ENCODE measurements around the gene NKPD1.

DNA sequence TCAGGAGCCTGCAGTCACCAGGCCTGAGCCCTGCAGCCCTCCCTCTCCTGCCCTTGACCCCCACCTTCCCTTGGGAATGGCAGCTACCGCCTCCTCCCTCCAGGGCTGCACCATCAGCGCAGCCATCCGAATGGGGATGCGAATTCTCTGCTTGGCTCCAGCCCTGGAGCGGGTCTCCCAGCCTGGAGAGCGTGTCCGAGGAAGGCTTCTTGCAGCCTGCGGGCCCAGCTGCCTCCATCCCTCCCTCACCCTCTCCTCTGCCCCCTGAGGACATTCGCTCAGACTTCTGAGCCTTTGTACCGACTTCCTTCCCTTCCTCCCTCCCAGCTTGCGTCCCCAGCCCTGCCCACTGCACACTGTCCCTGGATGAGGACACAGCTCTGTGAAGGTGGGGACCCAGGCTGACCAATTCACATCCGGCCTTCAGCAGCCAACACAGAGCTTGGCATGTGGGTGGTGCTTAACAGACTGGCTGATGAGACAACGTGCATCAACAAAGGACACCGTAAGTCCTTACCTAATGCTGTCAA, 6.0 kb upstream of the NKPD1 start:
- TF ChIP-seq, protein P1, sequence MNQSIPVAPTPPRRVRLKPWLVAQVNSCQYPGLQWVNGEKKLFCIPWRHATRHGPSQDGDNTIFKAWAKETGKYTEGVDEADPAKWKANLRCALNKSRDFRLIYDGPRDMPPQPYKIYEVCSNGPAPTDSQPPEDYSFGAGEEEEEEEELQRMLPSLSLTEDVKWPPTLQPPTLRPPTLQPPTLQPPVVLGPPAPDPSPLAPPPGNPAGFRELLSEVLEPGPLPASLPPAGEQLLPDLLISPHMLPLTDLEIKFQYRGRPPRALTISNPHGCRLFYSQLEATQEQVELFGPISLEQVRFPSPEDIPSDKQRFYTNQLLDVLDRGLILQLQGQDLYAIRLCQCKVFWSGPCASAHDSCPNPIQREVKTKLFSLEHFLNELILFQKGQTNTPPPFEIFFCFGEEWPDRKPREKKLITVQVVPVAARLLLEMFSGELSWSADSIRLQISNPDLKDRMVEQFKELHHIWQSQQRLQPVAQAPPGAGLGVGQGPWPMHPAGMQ (IDR thresholded peaks at IDR 0.05; ENCODE audit: borderline replicate concordance): no peak
- TF ChIP-seq, protein P2, sequence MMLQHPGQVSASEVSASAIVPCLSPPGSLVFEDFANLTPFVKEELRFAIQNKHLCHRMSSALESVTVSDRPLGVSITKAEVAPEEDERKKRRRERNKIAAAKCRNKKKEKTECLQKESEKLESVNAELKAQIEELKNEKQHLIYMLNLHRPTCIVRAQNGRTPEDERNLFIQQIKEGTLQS (IDR thresholded peaks at IDR 0.05; ENCODE audit: borderline replicate concordance, extremely low read depth, low read depth, low read length): no peak
- TF ChIP-seq BRCA1 (IDR thresholded peaks at IDR 0.05; ENCODE audit: low read depth, low read length): no peak
